HepG2 (cell line): Measurements from ENCODE around the gene SCAMP3. TPM values are rescaled to one million over a fixed set of nuclear protein-coding genes. Genes with fewer than 3 reads are reported as not detected.

ENCODE experiments used
- CAMTA2 ChIP-seq: sonication (generic); formaldehyde crosslinking; IDR thresholded peaks from 2 replicates; pipeline ENCODE4 v1.4.0; 2020; ENCODE audit warnings: mild to moderate bottlenecking, missing genetic modification reagents, borderline replicate concordance
- CHCHD3 ChIP-seq: sonication (generic); formaldehyde crosslinking; IDR thresholded peaks from 2 replicates; pipeline ENCODE4 v1.8.0; 2022; ENCODE audit warnings: mild to moderate bottlenecking, missing genetic modification reagents, moderate library complexity
- HES4 ChIP-seq: sonication (generic); formaldehyde crosslinking; IDR thresholded peaks from 2 replicates; pipeline ENCODE4 v1.9.0; 2021; ENCODE audit warnings: mild to moderate bottlenecking, missing genetic modification reagents, borderline replicate concordance
- HOXA3 ChIP-seq: sonication (generic); formaldehyde crosslinking; IDR thresholded peaks from 2 replicates; pipeline ENCODE4 v1.5.0; 2020; ENCODE audit warnings: missing genetic modification reagents
- KDM1A ChIP-seq: IDR thresholded peaks from 2 replicates; pipeline ENCODE4 v1.6.1; 2016; ENCODE audit warnings: missing compliant biosample characterization
- KLF6 ChIP-seq: IDR thresholded peaks from 2 replicates; pipeline ENCODE4 v1.8.0; 2016; ENCODE audit warnings: missing biosample characterization, missing genetic modification reagents
- MED13 ChIP-seq: sonication (generic); formaldehyde crosslinking; IDR thresholded peaks from 2 replicates; pipeline ENCODE4 v1.5.0; 2020; ENCODE audit warnings: missing genetic modification reagents
- MED8 ChIP-seq: sonication (generic); formaldehyde crosslinking; IDR thresholded peaks from 2 replicates; pipeline ENCODE4 v1.8.1; 2023; ENCODE audit warnings: mild to moderate bottlenecking, missing genetic modification reagents; ENCODE audit not compliant: insufficient replicate concordance
- NFE2 ChIP-seq: sonication (generic); formaldehyde crosslinking; IDR thresholded peaks from 2 replicates; pipeline ENCODE4 v1.4.0; 2020; ENCODE audit warnings: missing genetic modification reagents
- PHF21A ChIP-seq: sonication (generic); formaldehyde crosslinking; IDR thresholded peaks from 2 replicates; pipeline ENCODE4 v1.5.0; 2020; ENCODE audit warnings: mild to moderate bottlenecking, missing genetic modification reagents
- SKIL ChIP-seq: sonication (generic); formaldehyde crosslinking; IDR thresholded peaks from 2 replicates; pipeline ENCODE4 v1.8.0; 2022; ENCODE audit warnings: missing genetic modification reagents, mild to moderate bottlenecking, moderate library complexity, borderline replicate concordance
- SNAPC2 ChIP-seq: sonication (generic); formaldehyde crosslinking; IDR thresholded peaks from 2 replicates; pipeline ENCODE4 v1.8.1; 2022; ENCODE audit warnings: mild to moderate bottlenecking, missing genetic modification reagents
- SP1 ChIP-seq, 2 experiments: fragments of 450-650 bp in 1 of 2; sonication (generic) in 1 of 2; formaldehyde crosslinking in 1 of 2; IDR thresholded peaks; 2 replicates each; pipeline versions ENCODE4 v1.4.0 to v1.6.1; 2016 to 2020; ENCODE audit warnings: missing genetic modification reagents in 1 of 2
- STAG1 ChIP-seq: sonication (generic); formaldehyde crosslinking; IDR thresholded peaks from 2 replicates; pipeline ENCODE4 v1.4.0; 2020; ENCODE audit warnings: missing genetic modification reagents
- TAF15 ChIP-seq: fragments of 200-400 bp; formaldehyde crosslinking; IDR thresholded peaks from one replicate; pipeline ENCODE4 v1.6.1; 2018; ENCODE audit warnings: mild to moderate bottlenecking, low read depth, low read length; ENCODE audit not compliant: poor library complexity, severe bottlenecking
- TFE3 ChIP-seq: IDR thresholded peaks from 2 replicates; pipeline ENCODE4 v1.6.1; 2016
- THAP11 ChIP-seq: IDR thresholded peaks from 2 replicates; pipeline ENCODE4 v1.6.1; 2016; ENCODE audit warnings: missing biosample characterization, missing genetic modification reagents
- ZBTB8A ChIP-seq: sonication (generic); formaldehyde crosslinking; IDR thresholded peaks from 2 replicates; pipeline ENCODE4 v1.4.0; 2020; ENCODE audit warnings: mild to moderate bottlenecking, low read depth, missing genetic modification reagents, borderline replicate concordance
- ZNF331 ChIP-seq: sonication (generic); formaldehyde crosslinking; IDR thresholded peaks from 2 replicates; pipeline ENCODE4 v1.4.0; 2020; ENCODE audit warnings: missing genetic modification reagents
- ZNF761 ChIP-seq: sonication (generic); formaldehyde crosslinking; conservative IDR thresholded peaks from 2 replicates; pipeline ENCODE4 v1.4.0; 2020; ENCODE audit warnings: mild to moderate bottlenecking, missing genetic modification reagents
- ZNF790 ChIP-seq: sonication (generic); formaldehyde crosslinking; IDR thresholded peaks from 2 replicates; pipeline ENCODE4 v1.8.0; 2022; ENCODE audit warnings: missing genetic modification reagents, mild to moderate bottlenecking, borderline replicate concordance
- ZNF792 ChIP-seq: IDR thresholded peaks from 2 replicates; pipeline ENCODE4 v1.6.1; 2016
- polyA plus RNA-seq, 8 experiments: library from polyadenylated mRNA; depleted of rRNA in 3 of 8; stranded (reverse) in 7 of 8; unstranded in 1 of 8; fragments of >200 nt; fragmentation: Illumina TruSeq in 4 of 8; extraction: Trizol in 4 of 8; gene quantifications; 2 replicates each; pipeline versions ENCODE4 v1.2.1 to v1.2.3, GENCODE V29; 2011 to 2016; ENCODE audit warnings: low read depth in 4 of 8, missing spikeins in 1 of 8, mixed read lengths in 1 of 8; ENCODE audit not compliant: insufficient read depth in 1 of 8
- total RNA-seq, 5 experiments: library from RNA; depleted of rRNA; stranded (reverse); fragments of >200 nt; fragmentation: Illumina TruSeq; extraction: Trizol; gene quantifications; 2 replicates each; pipeline ENCODE4 v1.2.3, GENCODE V29; 2016; ENCODE audit warnings: low read depth in 1 of 5
- TF ChIP-seq, protein P1 (sequence below): IDR thresholded peaks from 2 replicates; pipeline ENCODE4 v1.6.1; 2016; ENCODE audit warnings: missing compliant biosample characterization, missing genetic modification reagents, borderline replicate concordance
- TF ChIP-seq, protein P2 (sequence below): sonication (generic); formaldehyde crosslinking; IDR thresholded peaks from 2 replicates; pipeline ENCODE4 v1.9.0; 2022; ENCODE audit warnings: missing genetic modification reagents, mild to moderate bottlenecking, borderline replicate concordance

SCAMP3 gene
- total and polyA plus RNA-seq, 2 of the 13 experiments (the other 11 are each of a cell fraction or from before 2014, with no cell fraction given): 46.8 to 83.3 TPM

- TF ChIP-seq TFE3 (CRISPR knock-in tag) (0 out of 2 replicates have a peak, but pooled peaks have one; percentile 23), TAF15 (peak; percentile 35), THAP11 (CRISPR knock-in tag) (peak; percentile 84), ZBTB8A (no peak), CAMTA2 (no peak; the same call in 1 of the 2 replicates), HES4 (no peak), MED8 (CRISPR knock-in tag) (peak; percentile 37), HOXA3 (CRISPR knock-in tag) (peak; percentile 43), SKIL (no peak), ZNF761 (CRISPR knock-in tag) (0 out of 2 replicates have a peak, but pooled peaks have one; percentile 21), CHCHD3 (0 out of 2 replicates have a peak, but pooled peaks have one; percentile 41), ZNF331 (CRISPR knock-in tag) (peak; percentile 57; the same call in 1 of the 2 replicates), SP1 (IDR thresholded peaks at IDR 0.05) (no peak), SP1 (CRISPR knock-in tag; IDR thresholded peaks at IDR 0.05) (peak; percentile 90), PHF21A (CRISPR knock-in tag) (peak; percentile 76), SNAPC2 (CRISPR knock-in tag) (0 out of 2 replicates have a peak, but pooled peaks have one; percentile 57), KLF6 (CRISPR knock-in tag) (peak; percentile 88), ZNF790 (peak; percentile 67; the same call in 1 of the 2 replicates), KDM1A (no peak), ZNF792 (0 out of 2 replicates have a peak, but pooled peaks have one; percentile 22), STAG1 (peak; percentile 68), NFE2 (CRISPR knock-in tag) (no peak), MED13 (CRISPR knock-in tag) (no peak)
- TF ChIP-seq, protein P1, sequence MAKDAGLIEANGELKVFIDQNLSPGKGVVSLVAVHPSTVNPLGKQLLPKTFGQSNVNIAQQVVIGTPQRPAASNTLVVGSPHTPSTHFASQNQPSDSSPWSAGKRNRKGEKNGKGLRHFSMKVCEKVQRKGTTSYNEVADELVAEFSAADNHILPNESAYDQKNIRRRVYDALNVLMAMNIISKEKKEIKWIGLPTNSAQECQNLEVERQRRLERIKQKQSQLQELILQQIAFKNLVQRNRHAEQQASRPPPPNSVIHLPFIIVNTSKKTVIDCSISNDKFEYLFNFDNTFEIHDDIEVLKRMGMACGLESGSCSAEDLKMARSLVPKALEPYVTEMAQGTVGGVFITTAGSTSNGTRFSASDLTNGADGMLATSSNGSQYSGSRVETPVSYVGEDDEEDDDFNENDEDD (CRISPR knock-in tag): peak; percentile 97
- TF ChIP-seq, protein P2, sequence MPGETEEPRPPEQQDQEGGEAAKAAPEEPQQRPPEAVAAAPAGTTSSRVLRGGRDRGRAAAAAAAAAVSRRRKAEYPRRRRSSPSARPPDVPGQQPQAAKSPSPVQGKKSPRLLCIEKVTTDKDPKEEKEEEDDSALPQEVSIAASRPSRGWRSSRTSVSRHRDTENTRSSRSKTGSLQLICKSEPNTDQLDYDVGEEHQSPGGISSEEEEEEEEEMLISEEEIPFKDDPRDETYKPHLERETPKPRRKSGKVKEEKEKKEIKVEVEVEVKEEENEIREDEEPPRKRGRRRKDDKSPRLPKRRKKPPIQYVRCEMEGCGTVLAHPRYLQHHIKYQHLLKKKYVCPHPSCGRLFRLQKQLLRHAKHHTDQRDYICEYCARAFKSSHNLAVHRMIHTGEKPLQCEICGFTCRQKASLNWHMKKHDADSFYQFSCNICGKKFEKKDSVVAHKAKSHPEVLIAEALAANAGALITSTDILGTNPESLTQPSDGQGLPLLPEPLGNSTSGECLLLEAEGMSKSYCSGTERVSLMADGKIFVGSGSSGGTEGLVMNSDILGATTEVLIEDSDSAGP (CRISPR knock-in tag): 0 out of 2 replicates have a peak, but pooled peaks have one; percentile 19
Observed at GRCh38 chr1:155277070-155277901, 15.1 kb upstream of the SCAMP3 start, which contains the start of gene HCN3 (continued).
